NT2/D1 (cell line): ENCODE data around the gene NR3C2.

Experiments
- SUZ12 ChIP-seq: IDR thresholded peaks from 2 replicates; pipeline ENCODE4 v1.6.1; 2011; ENCODE audit not compliant: insufficient read length, insufficient read depth; ENCODE audit errors: extremely low read depth
- ZNF274 ChIP-seq: IDR thresholded peaks from 2 replicates; pipeline ENCODE4 v1.6.1; 2011; ENCODE audit warnings: mild to moderate bottlenecking, low read depth, low read length

- TF ChIP-seq SUZ12 (no peak), ZNF274 (no peak)
Measured at GRCh38 chr4:148265627-148266026, 176.6 kb downstream of the NR3C2 start.
